Tibial nerve (tissue), 4 donors: ENCODE results near the gene PRSS22. TPM values are rescaled to one million over a fixed set of nuclear protein-coding genes. Genes with fewer than 3 reads are reported as not detected.

Experiments
- DNase-seq, 2 donors: peaks; one replicate each; pipeline ENCODE4 v3.0.0-alpha.2; 2019; ENCODE audit warnings: low spot score in 2 of 2
- H3K27ac ChIP-seq, 4 donors: fragments of 200-600 bp; sonication (generic) in 3 of 4; one replicate each; pipeline ENCODE4 v1.5.1; 2017 to 2019; ENCODE audit warnings: mild to moderate bottlenecking in 1 of 4
- H3K27me3 ChIP-seq, 2 donors: fragments of 200-600 bp; sonication (generic) in 1 of 2; one replicate each; pipeline versions ENCODE4 v1.5.1 to v1.6.0; 2017 to 2019
- H3K36me3 ChIP-seq, 3 donors: fragments of 200-600 bp; sonication (generic); one replicate each; pipeline ENCODE4 v1.5.1; 2018 to 2019
- H3K4me1 ChIP-seq, 4 donors: fragments of 200-600 bp; sonication (generic) in 3 of 4; one replicate each; pipeline ENCODE4 v1.5.1; 2017 to 2019
- H3K4me3 ChIP-seq, 4 donors: fragments of 200-600 bp; sonication (generic) in 3 of 4; one replicate each; pipeline ENCODE4 v1.5.1; 2017 to 2019; ENCODE audit warnings: mild to moderate bottlenecking in 1 of 4, moderate library complexity in 1 of 4
- H3K9me3 ChIP-seq, 4 donors: fragments of 200-600 bp; sonication (generic) in 3 of 4; one replicate each; pipeline ENCODE4 v1.5.1; 2017 to 2019
- EP300 ChIP-seq, 2 donors: sonication (generic); formaldehyde crosslinking; IDR thresholded peaks; one replicate each; pipeline ENCODE4 v1.6.1; 2017; ENCODE audit warnings: antibody characterized with exemption in 2 of 2, mild to moderate bottlenecking in 1 of 2
- POLR2A ChIP-seq, 2 donors: fragments of 450-650 bp; IDR thresholded peaks; one replicate each; pipeline ENCODE4 v1.6.1; 2017; ENCODE audit warnings: antibody characterized with exemption in 2 of 2, mild to moderate bottlenecking in 2 of 2, moderate library complexity in 2 of 2
- WGBS, 2 donors: methylation state at CpG; one replicate each; pipeline ENCODE4 v1.1.5; 2018; 5-methylcytosine and 5-hydroxymethylcytosine counted together
- total RNA-seq, 4 donors: library from RNA; depleted of rRNA; stranded (reverse); fragments of >200 nt; gene quantifications; one replicate each; pipeline ENCODE4 v1.1.0, GENCODE V29; 2016
- TF ChIP-seq, protein P1 (sequence below), 5 experiments: fragments of 200-600 bp in 3 of 5; fragments of 450-650 bp in 2 of 5; sonication (generic) in 3 of 5; IDR thresholded peaks; one replicate each; pipeline ENCODE4 v1.5.1; 2016 to 2019; ENCODE audit warnings: antibody characterized with exemption in 5 of 5, mild to moderate bottlenecking in 3 of 5, moderate library complexity in 2 of 5

Gene PRSS22
- total RNA-seq, 4 donors from 2014 or later = not detected

DNA sequence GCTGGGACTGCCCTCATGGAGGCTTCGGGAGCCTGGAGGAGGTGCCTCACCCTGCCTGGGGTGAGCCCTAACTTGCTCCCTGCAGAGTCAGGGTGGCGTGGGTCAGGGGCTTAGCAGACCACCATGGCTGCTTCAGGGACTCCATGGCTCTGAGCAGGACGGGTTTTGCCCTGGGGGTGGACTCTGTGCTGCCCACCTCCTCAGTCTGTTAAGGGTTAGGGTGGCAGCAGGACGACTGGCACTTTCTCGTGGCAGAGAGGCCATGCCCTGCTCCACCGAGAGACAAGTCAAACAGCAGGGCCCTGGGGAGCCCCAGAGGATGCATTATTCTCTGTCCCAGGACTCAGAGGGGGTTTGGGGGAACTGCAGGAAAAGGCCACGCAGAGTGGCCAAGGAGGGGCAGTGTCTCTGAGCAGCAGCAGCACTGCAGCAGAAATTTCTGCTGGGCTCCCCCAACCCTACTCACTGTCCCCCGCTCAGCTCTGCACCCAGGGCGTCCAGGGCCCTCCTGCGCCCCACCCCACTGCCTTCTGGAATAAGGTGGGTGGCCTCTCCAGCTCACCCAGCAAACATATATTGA, 1.8 kb upstream of the PRSS22 start:
- no peaks in the 10 kb centered on the region for H3K36me3 ChIP-seq
- TF ChIP-seq, protein P1, sequence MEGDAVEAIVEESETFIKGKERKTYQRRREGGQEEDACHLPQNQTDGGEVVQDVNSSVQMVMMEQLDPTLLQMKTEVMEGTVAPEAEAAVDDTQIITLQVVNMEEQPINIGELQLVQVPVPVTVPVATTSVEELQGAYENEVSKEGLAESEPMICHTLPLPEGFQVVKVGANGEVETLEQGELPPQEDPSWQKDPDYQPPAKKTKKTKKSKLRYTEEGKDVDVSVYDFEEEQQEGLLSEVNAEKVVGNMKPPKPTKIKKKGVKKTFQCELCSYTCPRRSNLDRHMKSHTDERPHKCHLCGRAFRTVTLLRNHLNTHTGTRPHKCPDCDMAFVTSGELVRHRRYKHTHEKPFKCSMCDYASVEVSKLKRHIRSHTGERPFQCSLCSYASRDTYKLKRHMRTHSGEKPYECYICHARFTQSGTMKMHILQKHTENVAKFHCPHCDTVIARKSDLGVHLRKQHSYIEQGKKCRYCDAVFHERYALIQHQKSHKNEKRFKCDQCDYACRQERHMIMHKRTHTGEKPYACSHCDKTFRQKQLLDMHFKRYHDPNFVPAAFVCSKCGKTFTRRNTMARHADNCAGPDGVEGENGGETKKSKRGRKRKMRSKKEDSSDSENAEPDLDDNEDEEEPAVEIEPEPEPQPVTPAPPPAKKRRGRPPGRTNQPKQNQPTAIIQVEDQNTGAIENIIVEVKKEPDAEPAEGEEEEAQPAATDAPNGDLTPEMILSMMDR (IDR thresholded peaks at IDR 0.05) = no peak
- no peak for TF ChIP-seq POLR2A (IDR thresholded peaks at IDR 0.05)
- no peak for TF ChIP-seq EP300 (IDR thresholded peaks at IDR 0.05)
- H3K4me3 ChIP-seq = no peak overlapping the region
- peaks cover 0 to 24% (median 0%) of the 10 kb centered on the region in 4 donors for H3K9me3 ChIP-seq
- no peak for DNase-seq
- WGBS, 2 donors = 64 to 73% methylated on average over 8 to 10 of the region's 10 CpGs
- no peak overlapping the region for H3K27ac ChIP-seq
- peaks cover 0 to 7% (median 0%) of the 10 kb centered on the region in 4 donors for H3K4me1 ChIP-seq
- H3K27me3 ChIP-seq = peaks cover 0 to 59% of the 10 kb centered on the region in 2 donors

DNA sequence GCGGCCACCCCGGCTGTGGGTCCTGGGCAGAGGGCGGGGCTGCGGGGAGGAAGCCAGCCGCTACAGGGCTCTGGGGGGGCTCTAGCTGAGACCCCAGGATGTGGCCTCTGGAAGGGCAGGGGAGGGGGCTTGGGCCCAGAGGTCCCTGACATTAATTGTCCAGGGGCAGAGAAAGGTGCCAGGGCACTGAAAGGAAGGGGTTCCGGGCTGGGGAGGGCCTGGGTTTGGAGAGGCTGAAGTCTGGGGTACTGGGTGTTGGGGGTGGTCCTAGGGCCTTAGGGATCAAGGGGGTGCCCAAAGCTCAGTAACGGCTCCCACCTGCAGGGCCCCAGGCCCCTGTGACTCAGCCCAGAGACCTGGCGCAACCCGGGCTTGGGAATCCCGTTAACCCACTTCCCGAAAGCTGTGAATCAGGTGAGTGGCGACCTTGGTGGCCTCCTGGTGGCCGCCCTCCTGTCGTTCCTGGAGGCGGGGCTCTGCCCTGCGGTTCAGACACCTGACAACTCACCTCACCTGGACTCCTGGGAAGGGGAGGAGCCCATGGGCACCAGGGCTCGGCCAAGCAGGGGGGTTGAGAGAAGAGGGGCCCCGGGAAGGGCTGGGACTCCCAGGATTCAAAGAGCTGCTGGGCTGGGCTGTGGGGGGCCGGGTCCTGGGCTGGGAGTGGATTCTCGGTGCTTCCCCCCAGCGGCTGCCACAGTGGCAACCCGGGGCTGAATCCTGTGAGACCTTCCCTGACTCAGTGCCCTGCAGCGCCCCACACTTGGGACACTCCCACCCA, 465 bp upstream of the PRSS22 start:
- no peak for DNase-seq
- TF ChIP-seq EP300 (IDR thresholded peaks at IDR 0.05) (no peak), POLR2A (IDR thresholded peaks at IDR 0.05) (no peak)
- TF ChIP-seq, protein P1 (IDR thresholded peaks at IDR 0.05) = no peak
- no peak overlapping the region for H3K27ac ChIP-seq
- peaks cover 0 to 61% of the 10 kb centered on the region in 2 donors for H3K27me3 ChIP-seq
- H3K9me3 ChIP-seq = peaks cover 0 to 37% (median 1%) of the 10 kb centered on the region in 4 donors
- H3K36me3 ChIP-seq = no peaks in the 10 kb centered on the region
- WGBS, 2 donors = 22 to 34% methylated on average over 18 to 20 of the region's 23 CpGs
- H3K4me1 ChIP-seq = peaks cover 0 to 7% (median 0%) of the 10 kb centered on the region in 4 donors
- H3K4me3 ChIP-seq = peak overlapping the region in 1 of 4 donors; percentile 5

DNA sequence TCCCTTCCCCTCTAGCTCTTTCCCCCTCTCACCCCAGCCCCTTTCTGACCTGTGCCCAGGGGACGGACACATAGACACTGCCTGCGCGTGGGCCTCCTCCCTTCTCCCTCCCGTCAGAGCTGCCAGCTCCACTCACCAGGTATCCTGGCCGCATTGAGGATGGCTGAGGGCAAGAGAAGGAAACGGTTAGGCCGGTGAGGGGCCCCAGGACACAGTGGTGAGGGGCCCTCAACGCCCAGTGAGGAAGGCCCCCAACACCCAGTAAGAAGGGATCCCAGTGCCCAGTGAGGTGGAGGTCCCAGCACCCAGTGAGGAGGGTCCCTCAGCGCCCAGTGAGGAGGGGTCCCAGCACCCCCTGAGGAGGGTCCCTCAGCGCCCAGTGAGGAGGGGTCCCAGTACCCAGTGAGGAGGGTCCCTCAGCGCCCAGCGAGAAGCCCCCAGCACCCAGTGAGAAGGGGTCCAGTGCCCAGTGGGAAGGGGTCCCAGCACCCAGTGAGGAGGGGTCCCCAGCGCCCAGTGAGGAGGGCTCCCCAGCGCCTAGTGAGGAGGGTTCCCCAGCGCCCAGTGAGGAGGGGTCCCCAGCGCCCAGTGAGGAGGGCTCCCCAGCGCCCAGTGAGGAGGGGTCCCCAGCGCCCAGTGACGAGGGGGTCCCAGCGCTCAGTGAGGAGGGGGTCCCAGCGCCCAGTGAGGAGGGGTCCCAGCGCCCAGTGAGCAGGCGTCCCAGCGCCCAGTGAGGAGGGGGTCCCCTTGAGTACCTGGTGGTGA, 1.1 kb downstream of the PRSS22 start:
- H3K9me3 ChIP-seq = peaks cover 0 to 43% (median 1%) of the 10 kb centered on the region in 4 donors
- H3K4me1 ChIP-seq = peaks cover 0 to 7% (median 0%) of the 10 kb centered on the region in 4 donors
- TF ChIP-seq, protein P1 (IDR thresholded peaks at IDR 0.05) = no peak
- no peak for TF ChIP-seq EP300 (IDR thresholded peaks at IDR 0.05)
- TF ChIP-seq POLR2A (IDR thresholded peaks at IDR 0.05) = no peak
- H3K4me3 ChIP-seq = no peak overlapping the region
- H3K36me3 ChIP-seq = no peaks in the 10 kb centered on the region
- WGBS, 2 donors = 80% methylated on average over 9 to 17 of the region's 24 CpGs
- DNase-seq = no peak
- no peak overlapping the region for H3K27ac ChIP-seq
- peaks cover 0 to 76% of the 10 kb centered on the region in 2 donors for H3K27me3 ChIP-seq

DNA sequence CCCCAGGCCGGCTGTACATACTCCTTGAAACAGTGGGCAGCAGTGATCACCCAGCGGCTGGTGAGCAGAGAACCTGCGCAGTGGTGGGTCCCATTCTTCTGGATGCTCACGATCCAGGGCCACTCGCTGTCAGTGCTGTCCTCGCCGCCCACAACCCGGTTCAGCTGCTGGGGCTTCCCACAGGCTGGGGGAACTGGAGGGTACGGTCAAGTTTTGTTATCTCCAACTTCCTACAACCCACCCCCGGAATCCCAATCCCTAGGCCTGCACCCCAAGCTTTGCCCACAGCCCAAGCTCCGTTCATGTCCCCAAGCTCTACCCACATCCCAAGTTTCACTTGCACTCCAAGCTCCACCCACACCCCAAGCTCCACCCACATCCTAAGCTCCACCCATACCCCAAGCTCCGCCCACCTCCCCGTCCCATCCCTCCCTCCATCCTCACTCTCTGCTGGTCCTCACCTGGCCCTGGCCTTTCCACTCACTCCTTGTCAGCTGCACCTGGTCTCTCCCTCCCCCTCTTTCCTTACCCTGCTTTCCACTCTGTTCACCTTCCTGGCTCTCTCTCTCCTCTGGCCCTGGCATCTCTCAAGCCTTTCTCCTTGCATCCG, 1.8 kb downstream of the PRSS22 start:
- H3K27me3 ChIP-seq = peaks cover 0 to 81% of the 10 kb centered on the region in 2 donors
- 75 to 85% methylated on average over 13 to 14 of the region's 14 CpGs for WGBS, 2 donors
- H3K36me3 ChIP-seq = no peaks in the 10 kb centered on the region
- DNase-seq = no peak
- H3K4me3 ChIP-seq = no peak overlapping the region
- no peak overlapping the region for H3K27ac ChIP-seq
- no peak for TF ChIP-seq EP300 (IDR thresholded peaks at IDR 0.05)
- no peak for TF ChIP-seq POLR2A (IDR thresholded peaks at IDR 0.05)
- TF ChIP-seq, protein P1 (IDR thresholded peaks at IDR 0.05) = no peak
- H3K4me1 ChIP-seq = peaks cover 0 to 7% (median 0%) of the 10 kb centered on the region in 4 donors
- H3K9me3 ChIP-seq = peaks cover 0 to 40% (median 1%) of the 10 kb centered on the region in 4 donors
